Endothelial cell of umbilical vein (primary cell): Measurements from ENCODE around the gene ANKRD39. TPM values are rescaled to one million over a fixed set of nuclear protein-coding genes. Genes with fewer than 3 reads are reported as not detected.

Experiments used
- BruUV-seq: library from RNA; stranded (reverse); fragments of 400-500 nt; replicated peaks from 2 replicates; lab custom pipeline; 2021; lab: Mats Ljungman, UMichigan
- CTCF ChIA-PET: fragments of 300-600, 350-600 bp; sonication (Branson Sonifier 250); formaldehyde crosslinking; loops from one replicate; lab custom pipeline; 2021; ENCODE audit warnings: antibody characterized with exemption, inconsistent platforms; lab: Charles Lee
- POLR2A ChIA-PET: fragments of 300-600, 350-600 bp; sonication (Branson Sonifier 250); formaldehyde crosslinking; loops from one replicate; lab custom pipeline; 2021; ENCODE audit warnings: antibody characterized with exemption, inconsistent platforms; lab: Charles Lee
- DNase-seq: peaks from one replicate; pipeline ENCODE4 v3.0.0-alpha.2; 2011; ENCODE audit warnings: low read depth, low spot score
- FAIRE-seq: peaks from 2 replicates; lab custom pipeline; 2011; peaks lifted over from hg19 to GRCh38; lab: Jason Lieb, UNC
- H2AFZ ChIP-seq: 2 replicates; pipeline ENCODE4 v1.6.0; 2012; ENCODE audit warnings: low read depth, low read length, control low read depth, inconsistent platforms
- H3K27ac ChIP-seq: 2 replicates; pipeline ENCODE4 v1.5.1; 2011; ENCODE audit warnings: low read depth, mild to moderate bottlenecking, control low read depth, low read length, moderate library complexity; ENCODE audit not compliant: insufficient read depth
- H3K27me3 ChIP-seq, 2 experiments: 2 replicates each; pipeline versions ENCODE4 v1.6.0 to v1.6.1; 2011; ENCODE audit warnings: low read length in 2 of 2, mixed read lengths in 1 of 2; ENCODE audit not compliant: control insufficient read depth in 2 of 2, insufficient read depth in 2 of 2
- H3K36me3 ChIP-seq, 2 experiments: 2 replicates in 1 of 2; 3 replicates in 1 of 2; pipeline ENCODE4 v1.5.1; 2011; ENCODE audit warnings: low read length in 2 of 2, mild to moderate bottlenecking in 1 of 2, moderate library complexity in 1 of 2; ENCODE audit not compliant: control insufficient read depth in 2 of 2, insufficient read depth in 2 of 2; ENCODE audit errors: extremely low read depth in 1 of 2
- H3K4me1 ChIP-seq: 3 replicates; pipeline ENCODE4 v1.5.1; 2011; ENCODE audit warnings: mild to moderate bottlenecking, low read length; ENCODE audit not compliant: control insufficient read depth, insufficient read depth; ENCODE audit errors: extremely low read depth
- H3K4me2 ChIP-seq: 2 replicates; pipeline ENCODE4 v1.6.1; 2011; ENCODE audit warnings: low read length, control low read depth, mixed read lengths; ENCODE audit not compliant: insufficient read depth
- H3K4me3 ChIP-seq, 3 experiments: fragments of 200-600 bp in 1 of 3; sonication (generic), shearing (Covaris generic) in 1 of 3; replicated peaks in 1 of 3; 2 replicates each; pipeline ENCODE4 v1.5.1; 2011 to 2016; ENCODE audit warnings: control low read depth in 3 of 3, low read length in 3 of 3, mild to moderate bottlenecking in 2 of 3, inconsistent platforms in 1 of 3, low read depth in 1 of 3, moderate library complexity in 1 of 3; ENCODE audit not compliant: insufficient read depth in 1 of 3
- H3K79me2 ChIP-seq: 2 replicates; pipeline ENCODE4 v1.6.0; 2012; ENCODE audit warnings: low read length, inconsistent platforms; ENCODE audit not compliant: control insufficient read depth, insufficient read depth
- H3K9ac ChIP-seq: replicated peaks from 2 replicates; pipeline ENCODE3; 2011; ENCODE audit warnings: low read length, control low read depth; ENCODE audit not compliant: insufficient read depth; ENCODE audit errors: extremely low read depth
- H3K9me1 ChIP-seq: replicated peaks from 3 replicates; pipeline ENCODE4 v1.6.0; 2011; ENCODE audit warnings: mild to moderate bottlenecking, low read length; ENCODE audit not compliant: control insufficient read depth, insufficient read depth; ENCODE audit errors: extremely low read depth
- H3K9me3 ChIP-seq: replicated peaks from 2 replicates; pipeline ENCODE4 v1.5.1; 2012; ENCODE audit warnings: low read length, inconsistent platforms; ENCODE audit not compliant: control insufficient read depth, insufficient read depth
- H4K20me1 ChIP-seq: replicated peaks from 2 replicates; pipeline ENCODE3; 2011; ENCODE audit warnings: mild to moderate bottlenecking, low read length; ENCODE audit not compliant: control insufficient read depth, insufficient read depth; ENCODE audit errors: extremely low read depth
- CTCF ChIP-seq, 2 donors: IDR thresholded peaks; 1 replicate in 1 of 2; 2 replicates in 1 of 2; pipeline ENCODE4 v1.5.1; 2011; ENCODE audit warnings: low read length in 2 of 2, mild to moderate bottlenecking in 2 of 2, moderate library complexity in 2 of 2, control low read depth in 1 of 2, inconsistent platforms in 1 of 2, low read depth in 1 of 2; ENCODE audit not compliant: insufficient read depth in 1 of 2; ENCODE audit errors: extremely low read depth in 1 of 2
- EZH2 ChIP-seq: IDR thresholded peaks from 2 replicates; pipeline ENCODE4 v1.6.1; 2012; ENCODE audit warnings: borderline replicate concordance, low read depth, mild to moderate bottlenecking, moderate library complexity, low read length, inconsistent platforms; ENCODE audit not compliant: severe bottlenecking
- FOS ChIP-seq: IDR thresholded peaks from 2 replicates; pipeline ENCODE4 v1.6.1; 2011; ENCODE audit warnings: mild to moderate bottlenecking, low read length, moderate library complexity, borderline replicate concordance; ENCODE audit not compliant: insufficient read depth
- GATA2 ChIP-seq: IDR thresholded peaks from 2 replicates; pipeline ENCODE4 v1.7.0; 2011; ENCODE audit warnings: low read depth, mild to moderate bottlenecking, moderate library complexity, mixed read lengths, low read length; ENCODE audit not compliant: insufficient read length, insufficient read depth
- JUN ChIP-seq: IDR thresholded peaks from 2 replicates; pipeline ENCODE4 v1.6.1; 2011; ENCODE audit warnings: borderline replicate concordance, low read depth; ENCODE audit not compliant: insufficient read length, insufficient read depth
- MAX ChIP-seq: IDR thresholded peaks from 2 replicates; pipeline ENCODE4 v1.6.1; 2011; ENCODE audit not compliant: insufficient read depth, insufficient read length
- MYC ChIP-seq: IDR thresholded peaks from one replicate; pipeline ENCODE4 v1.6.1; 2011; ENCODE audit warnings: mild to moderate bottlenecking, low read depth, low read length
- POLR2A ChIP-seq: IDR thresholded peaks from 2 replicates; pipeline ENCODE4 v1.6.1; 2012; ENCODE audit warnings: low read depth, mild to moderate bottlenecking, control low read depth, low read length
- POLR2AphosphoS5 ChIP-seq: IDR thresholded peaks from 2 replicates; pipeline ENCODE4 v1.6.1; 2012; ENCODE audit warnings: low read depth, mild to moderate bottlenecking, control low read depth, low read length, moderate library complexity; ENCODE audit not compliant: insufficient read depth
- dilution Hi-C: fragments of 300-500 bp; cut with MboI; formaldehyde crosslinking; loops from one replicate; pipeline ENCODE4 v1.15.0; 2019; ENCODE audit warnings: low sequenced_read_pairs; ENCODE audit not compliant: extremely low pct_ligation_motif_present
- intact Hi-C: fragments of 100-400 bp; cut with micrococcal nuclease; formaldehyde crosslinking; loops from one replicate; pipeline ENCODE4 v1.10.0; 2022
- polyA plus RNA-seq, 4 experiments: library from polyadenylated mRNA; depleted of rRNA in 3 of 4; stranded (reverse) in 3 of 4; unstranded in 1 of 4; fragments of >200 nt; gene quantifications; 2 replicates each; pipeline versions ENCODE4 v1.2.1 to v1.2.3, GENCODE V29; 2011 to 2012; ENCODE audit warnings: missing spikeins in 1 of 4
- total RNA-seq: library from RNA; stranded (reverse); gene quantifications from 2 replicates; pipeline ENCODE4 v1.2.3, GENCODE V29; 2021

Gene ANKRD39
- total and polyA plus RNA-seq, 2 donors (not counting 3 experiments of a cell fraction or from before 2014, with no cell fraction given) = 14.7 to 17.9 TPM

- Histone ChIP-seq H3K9me1 (no peaks in the 10 kb centered on the region), H3K36me3 (peaks cover 2 to 38% of the 10 kb centered on the region in 2 experiments), H3K4me1 (no peaks in the 10 kb centered on the region), H3K4me3 (no peak overlapping the region), H2AFZ (no peak overlapping the region), H4K20me1 (no peaks in the 10 kb centered on the region), H3K4me2 (no peak overlapping the region), H3K79me2 (no peaks in the 10 kb centered on the region), H3K9ac (no peak overlapping the region), H3K27ac (no peak overlapping the region), H3K9me3 (no peaks in the 10 kb centered on the region), H3K27me3 (no peaks in the 10 kb centered on the region)
- POLR2A ChIA-PET = no interaction called here
- BruUV-seq = no TSS peak
- intact Hi-C loops = no loop called here
- no peak for FAIRE-seq
- no peak for DNase-seq
- CTCF ChIA-PET = no interaction called here
- TF ChIP-seq POLR2AphosphoS5 = no peak
- TF ChIP-seq GATA2 = no peak
- TF ChIP-seq CTCF (IDR thresholded peaks at IDR 0.05; ENCODE audit: extremely low read depth in 1 of 2, insufficient read depth in 1 of 2, low read depth in 1 of 2, low read length in 2 of 2) = no peak
- TF ChIP-seq MAX = no peak
- no peak for TF ChIP-seq EZH2
- TF ChIP-seq MYC = no peak
- TF ChIP-seq JUN = no peak
- no peak for TF ChIP-seq FOS
- TF ChIP-seq POLR2A = no peak
- dilution Hi-C loops = no loop called here
Measured at GRCh38 chr2:96828874-96829273, 28.9 kb downstream of the ANKRD39 start.
